ENCODE measurements around the gene CAPNS1.

DNA sequence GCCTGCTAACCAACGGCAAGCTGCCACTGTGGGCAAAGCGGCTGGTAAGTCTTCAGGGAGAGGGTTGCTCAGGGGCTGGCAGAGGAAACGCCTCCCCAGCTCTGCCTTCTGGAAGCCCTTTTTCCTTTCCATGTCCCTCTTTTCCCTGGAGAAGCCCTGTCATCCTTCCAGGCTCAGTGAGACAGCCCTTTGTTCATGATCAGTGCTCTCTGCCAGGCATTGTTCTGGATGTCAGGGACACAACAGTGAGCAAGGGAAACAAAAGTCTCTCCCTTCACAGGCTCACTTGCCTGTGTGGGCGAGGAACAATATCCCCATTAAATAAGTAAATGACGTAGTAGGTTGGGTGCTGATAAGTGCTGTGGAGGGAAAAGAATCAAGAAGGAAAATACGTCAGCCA is 42.8 kb upstream of the CAPNS1 start:
- TF ChIP-seq, protein P1, sequence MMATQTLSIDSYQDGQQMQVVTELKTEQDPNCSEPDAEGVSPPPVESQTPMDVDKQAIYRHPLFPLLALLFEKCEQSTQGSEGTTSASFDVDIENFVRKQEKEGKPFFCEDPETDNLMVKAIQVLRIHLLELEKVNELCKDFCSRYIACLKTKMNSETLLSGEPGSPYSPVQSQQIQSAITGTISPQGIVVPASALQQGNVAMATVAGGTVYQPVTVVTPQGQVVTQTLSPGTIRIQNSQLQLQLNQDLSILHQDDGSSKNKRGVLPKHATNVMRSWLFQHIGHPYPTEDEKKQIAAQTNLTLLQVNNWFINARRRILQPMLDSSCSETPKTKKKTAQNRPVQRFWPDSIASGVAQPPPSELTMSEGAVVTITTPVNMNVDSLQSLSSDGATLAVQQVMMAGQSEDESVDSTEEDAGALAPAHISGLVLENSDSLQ (IDR thresholded peaks at IDR 0.05), result no peak
- TF ChIP-seq BHLHE40 (IDR thresholded peaks at IDR 0.05; ENCODE audit: borderline replicate concordance) (no peak), LEF1 (IDR thresholded peaks at IDR 0.05; ENCODE audit: borderline replicate concordance) (no peak), NFRKB (IDR thresholded peaks at IDR 0.05) (no peak), SP1 (IDR thresholded peaks at IDR 0.05) (no peak), TARDBP (IDR thresholded peaks at IDR 0.05) (no peak), ELF4 (IDR thresholded peaks at IDR 0.05) (no peak), ZNF384 (IDR thresholded peaks at IDR 0.05) (no peak), FOXM1 (IDR thresholded peaks at IDR 0.05; ENCODE audit: borderline replicate concordance) (no peak), HDGF (IDR thresholded peaks at IDR 0.05; ENCODE audit: borderline replicate concordance) (no peak)
